CD4-positive, alpha-beta T cell treated with Interleukin-15 for 1 hour (primary cell): ENCODE measurements around the gene C5orf58.
A peak's percentile ranks its signal among the peaks of the same experiment; 100 is the strongest.
"Not testable (repeated sequence)": the region's sequence is repeated elsewhere in the genome, so short reads cannot be mapped to it uniquely, and the experiment has no call there.

Experiments
- DNase-seq: peaks from one replicate; pipeline ENCODE4 v3.0.0-alpha.2; 2020

Gene C5orf58

GRCh38 chr5:170225326-170226128 is 7.3 kb upstream of the C5orf58 start:
- DNase-seq: peak; percentile 68

GRCh38 chr5:170226129-170226615 is 6.6 kb upstream of the C5orf58 start:
- DNase-seq: no peak

GRCh38 chr5:170226661-170227060 is 6.1 kb upstream of the C5orf58 start:
- DNase-seq: no peak

GRCh38 chr5:170228762-170229435 is 3.9 kb upstream of the C5orf58 start:
- no peak for DNase-seq

- DNase-seq: no peak
Observed at GRCh38 chr5:170233358-170233892, 640 bp downstream of the C5orf58 start.

GRCh38 chr5:170235876-170236864 is 3.4 kb downstream of the C5orf58 start:
- DNase-seq: no peak

- DNase-seq: no peak
Observed at GRCh38 chr5:170238456-170239196, 5.8 kb downstream of the C5orf58 start.

DNA sequence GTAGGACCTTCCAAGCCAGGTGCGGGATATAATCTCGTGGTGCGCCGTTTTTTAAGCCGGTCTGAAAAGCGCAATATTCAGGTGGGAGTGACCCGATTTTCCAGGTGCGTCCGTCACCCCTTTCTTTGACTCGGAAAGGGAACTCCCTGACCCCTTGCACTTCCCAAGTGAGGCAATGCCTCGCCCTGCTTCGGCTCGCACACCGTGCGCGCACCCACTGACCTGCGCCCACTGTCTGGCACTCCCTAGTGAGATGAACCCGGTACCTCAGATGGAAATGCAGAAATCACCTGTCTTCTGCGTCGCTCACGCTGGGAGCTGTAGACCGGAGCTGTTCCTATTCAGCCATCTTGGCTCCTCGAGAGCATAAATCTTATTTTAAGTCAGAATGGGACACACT is 12.7 kb downstream of the C5orf58 start:
- not testable (repeated sequence) for DNase-seq

DNA sequence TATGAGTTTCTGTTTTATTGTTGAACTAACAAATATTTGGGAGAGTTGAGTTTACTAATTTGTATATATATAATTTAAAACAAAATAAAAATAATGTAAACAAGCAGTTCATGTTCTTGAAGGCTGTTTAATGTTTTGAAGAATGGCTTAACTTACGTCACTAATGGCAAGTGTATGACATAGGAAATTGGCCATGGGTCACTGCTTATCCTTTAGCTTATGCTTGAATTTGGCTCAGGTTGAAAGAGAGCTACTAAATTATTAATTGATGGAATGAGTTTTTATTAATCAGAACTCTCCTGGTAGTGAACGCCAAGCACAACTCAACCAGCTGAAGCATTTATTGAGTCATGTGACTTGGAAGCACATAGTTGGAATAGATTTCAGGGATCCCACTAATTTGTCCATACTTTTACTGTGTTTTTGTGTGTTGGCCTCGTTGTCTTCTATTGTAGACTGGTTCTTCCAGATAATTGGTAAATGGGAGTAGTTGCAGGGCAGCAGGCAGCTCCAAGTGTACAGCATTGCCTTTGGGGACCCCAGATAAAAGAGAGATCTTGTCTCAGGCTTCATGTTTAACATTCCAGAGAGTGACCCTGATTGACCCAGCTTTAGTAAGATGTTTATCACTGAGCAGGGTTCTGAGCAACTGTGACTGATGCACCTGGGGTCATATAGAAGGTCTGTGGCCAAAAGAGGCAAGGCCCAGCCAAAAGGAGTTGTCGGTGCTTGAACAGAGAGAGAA is 13.5 kb downstream of the C5orf58 start:
- no peak for DNase-seq

- no peak for DNase-seq
Observed at GRCh38 chr5:170247363-170247762, 14.6 kb downstream of the C5orf58 start.

GRCh38 chr5:170248172-170248930 is 15.6 kb downstream of the C5orf58 start:
- no peak for DNase-seq

DNA sequence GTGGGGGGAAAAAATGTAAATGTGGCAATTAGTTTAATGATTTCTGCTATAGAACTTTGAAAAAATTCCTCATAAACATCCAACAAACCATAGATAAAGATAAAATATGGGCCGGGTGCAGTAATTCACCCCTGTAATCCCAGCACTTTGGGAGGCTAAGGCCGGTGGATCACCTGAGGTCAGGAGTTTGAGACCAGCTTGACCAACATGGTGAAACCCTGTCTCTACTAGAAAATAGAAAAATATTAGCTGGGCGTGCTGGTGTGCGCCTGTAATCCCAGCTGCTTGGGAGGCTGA is 16.1 kb downstream of the C5orf58 start:
- DNase-seq: not testable (repeated sequence)

DNA sequence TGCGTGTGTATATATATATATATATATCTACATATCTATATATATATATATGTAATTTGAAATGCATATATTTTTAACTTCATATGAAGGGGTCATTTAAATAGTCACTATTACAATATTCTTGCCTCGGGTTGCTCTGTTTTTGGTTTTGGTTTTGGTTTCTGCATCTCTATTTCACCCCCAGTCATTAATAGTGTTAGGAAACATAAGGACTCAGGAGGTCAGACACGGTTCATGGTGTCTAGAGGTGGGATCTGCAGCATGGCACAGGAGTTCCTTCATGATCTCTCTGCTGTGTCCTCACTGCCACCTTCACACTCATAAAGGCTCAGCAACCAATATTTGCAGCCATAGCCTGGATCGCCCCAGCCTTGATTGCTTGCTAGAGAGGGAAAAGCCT is 16.6 kb downstream of the C5orf58 start:
- DNase-seq: no peak

GRCh38 chr5:170250810-170251317 is 18.1 kb downstream of the C5orf58 start:
- DNase-seq: no peak

DNA sequence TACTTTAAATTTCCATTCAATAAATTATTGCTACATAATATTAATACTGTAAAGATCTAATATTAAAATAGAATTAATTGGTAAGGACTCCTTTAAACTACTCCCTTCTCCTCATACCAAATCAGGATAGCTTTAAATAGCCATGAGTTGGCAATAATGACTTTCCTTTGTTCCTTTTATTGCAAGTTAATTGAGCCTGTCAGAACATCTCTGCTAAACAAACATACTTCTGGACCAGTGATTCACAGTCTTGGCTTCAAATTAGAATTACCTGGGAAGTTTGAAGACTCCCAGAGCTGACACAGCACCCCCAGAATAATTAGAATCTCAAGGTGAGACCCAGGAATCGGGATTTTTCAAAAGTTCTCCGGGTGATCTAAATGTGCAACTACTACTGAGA is 18.7 kb downstream of the C5orf58 start:
- DNase-seq: no peak

DNA sequence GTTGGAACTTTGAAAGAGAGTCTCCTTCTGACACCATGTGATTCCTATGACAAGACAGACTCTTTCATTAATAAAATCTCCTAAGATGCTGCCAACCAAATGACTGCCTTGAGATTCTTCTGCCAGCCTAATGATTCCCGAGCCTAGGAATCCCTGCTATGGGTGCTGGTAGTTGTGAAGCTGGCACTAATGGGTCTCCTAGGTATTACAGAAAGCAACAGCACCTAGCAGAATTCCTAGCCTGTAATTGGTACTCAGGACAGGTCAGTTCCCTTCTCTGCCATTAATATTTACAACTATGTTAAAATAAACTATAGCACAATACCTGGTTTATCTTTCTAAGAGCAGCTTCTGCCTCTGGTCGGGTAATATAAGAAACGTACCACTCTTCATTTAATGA is 19.3 kb downstream of the C5orf58 start:
- no peak for DNase-seq

- DNase-seq: no peak
Observed at GRCh38 chr5:170252720-170253350, 20.1 kb downstream of the C5orf58 start.

DNA sequence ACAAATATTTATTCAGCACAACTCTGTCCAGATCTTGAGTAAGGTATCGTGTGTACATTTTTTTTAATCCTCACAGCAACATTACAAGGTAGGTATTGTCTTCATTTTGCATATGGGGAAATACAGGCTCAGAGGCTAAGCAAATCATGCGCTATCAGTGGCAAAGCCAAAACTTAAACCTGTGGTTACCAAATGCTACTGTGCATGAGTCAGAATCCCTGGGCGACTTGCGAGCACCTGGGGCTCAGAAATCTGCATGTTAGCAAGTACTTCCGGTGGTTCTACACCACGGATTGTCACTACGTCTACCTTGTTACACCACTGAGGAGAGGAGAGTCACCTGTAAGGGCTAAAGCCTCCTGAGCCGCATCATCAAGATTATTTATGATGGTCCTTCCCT is 21.3 kb downstream of the C5orf58 start:
- peak; percentile 74 for DNase-seq

GRCh38 chr5:170256571-170256970 is 23.8 kb downstream of the C5orf58 start:
- no peak for DNase-seq

- no peak for DNase-seq
Observed at GRCh38 chr5:170257370-170257769, 24.6 kb downstream of the C5orf58 start.
